ENCODE measurements around the gene MYDGF.

Gene MYDGF

GRCh38 chr19:4673726-4674125 is 3.6 kb upstream of the MYDGF start:
- no peak for DNase-seq

DNA sequence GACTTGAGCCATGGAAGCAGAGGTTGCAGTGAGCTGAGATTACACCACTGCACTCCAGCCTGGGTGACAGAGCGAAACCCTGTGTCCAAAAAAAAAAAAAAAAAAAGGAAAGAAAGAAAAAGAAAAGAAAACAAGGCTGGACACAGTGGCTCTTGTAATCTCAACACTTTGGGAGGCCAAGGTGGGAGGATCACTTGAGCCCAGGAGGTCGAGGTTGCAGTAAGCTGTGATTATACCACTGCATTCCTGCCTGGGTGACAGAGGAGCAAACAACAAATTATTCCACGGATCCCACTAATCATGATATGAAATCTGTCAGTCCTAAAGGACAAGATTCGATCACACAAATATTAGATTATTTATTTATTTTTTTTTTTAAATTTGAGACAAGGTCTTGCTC is 3.1 kb upstream of the MYDGF start:
- DNase-seq = no peak

GRCh38 chr19:4671185-4671851 is 1.2 kb upstream of the MYDGF start:
- DNase-seq = no peak

GRCh38 chr19:4664642-4665041 is 5.5 kb downstream of the MYDGF start:
- DNase-seq = no peak

- DNase-seq = no peak
These were observed 7.3 kb downstream of the MYDGF start for GRCh38 chr19:4662812-4663211.

GRCh38 chr19:4662020-4662695 is 8.0 kb downstream of the MYDGF start:
- no peak for DNase-seq

GRCh38 chr19:4660993-4661392 is 9.1 kb downstream of the MYDGF start:
- DNase-seq = no peak

- no peak for DNase-seq
These were observed 9.9 kb downstream of the MYDGF start for GRCh38 chr19:4660181-4660791.

DNA sequence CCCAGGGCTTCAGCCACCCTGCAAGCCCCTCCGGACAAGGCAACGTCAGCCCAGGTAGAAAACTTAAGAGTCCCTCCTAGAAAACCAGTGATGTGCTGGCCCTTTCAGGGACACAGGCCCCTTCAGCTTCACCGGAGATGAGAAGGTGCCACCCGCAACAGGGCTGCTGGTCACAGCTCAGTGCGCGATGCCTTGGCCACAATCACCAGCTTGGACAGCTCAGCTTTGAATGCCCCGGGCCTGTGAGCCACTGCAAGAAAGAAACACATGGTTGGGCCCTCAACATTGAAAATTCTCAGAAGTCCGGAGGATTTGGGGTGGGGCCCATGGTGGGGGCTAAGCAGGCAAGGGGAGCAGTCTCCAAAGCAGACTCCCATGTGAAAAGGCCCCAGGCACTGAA is 12.3 kb downstream of the MYDGF start:
- DNase-seq = no peak

DNA sequence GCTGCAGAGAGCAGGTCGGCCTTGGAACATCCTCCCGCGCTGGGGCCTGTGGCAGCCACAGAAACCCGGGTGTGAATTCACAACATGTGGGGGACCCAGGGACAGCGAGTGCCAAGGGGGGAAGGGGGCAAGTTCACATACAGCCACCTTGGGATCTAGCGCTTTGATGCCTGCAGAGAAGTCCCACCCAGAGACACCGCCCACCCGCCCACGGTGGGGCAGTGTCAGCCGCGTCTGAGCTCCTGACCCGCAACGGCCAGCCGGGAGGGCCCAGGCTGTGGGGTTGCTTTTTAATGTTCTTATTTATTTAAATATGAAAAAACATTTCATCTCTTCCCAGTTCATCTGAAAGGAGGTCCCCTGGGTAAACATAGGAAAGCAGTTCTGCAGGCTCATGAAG is 12.9 kb downstream of the MYDGF start:
- no peak for DNase-seq

- DNase-seq = no peak
These were observed 14.0 kb downstream of the MYDGF start for GRCh38 chr19:4656102-4656501.

GRCh38 chr19:4654437-4655361 is 15.4 kb downstream of the MYDGF start:
- no peak for DNase-seq

DNA sequence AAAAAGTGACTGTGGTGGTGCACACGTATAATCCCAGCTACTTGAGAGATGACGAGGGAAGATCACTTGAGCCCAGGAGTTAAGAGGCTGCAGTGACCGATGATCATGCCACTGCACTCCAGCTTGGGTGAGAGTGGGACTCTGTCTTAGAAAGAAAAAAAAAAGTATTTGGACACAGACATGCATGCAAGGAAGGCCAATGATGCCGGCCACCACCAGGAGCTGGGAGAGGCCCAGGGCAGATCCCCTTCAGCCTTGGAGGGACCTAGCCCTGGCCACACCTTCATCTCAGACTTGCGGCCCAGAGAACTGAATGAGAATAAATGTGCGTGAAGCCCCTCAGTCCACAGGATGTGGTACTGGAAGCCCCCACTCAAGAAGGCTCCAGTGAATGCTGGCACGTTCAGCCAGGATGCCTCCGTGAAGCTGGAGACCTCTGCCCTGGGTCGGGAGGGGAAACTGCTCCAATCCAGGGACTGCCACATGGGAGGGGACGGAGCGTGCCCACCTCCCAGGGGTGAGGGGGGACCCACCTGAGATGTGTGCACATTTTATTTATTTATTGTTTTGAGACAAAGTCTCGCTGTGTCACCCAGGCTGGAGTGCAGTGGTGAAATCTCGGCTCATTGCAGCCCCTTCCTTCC is 16.2 kb downstream of the MYDGF start:
- DNase-seq = no peak

GRCh38 chr19:4652075-4652474 is 18.1 kb downstream of the MYDGF start:
- DNase-seq = no peak

- no peak for DNase-seq
These were observed 20.0 kb downstream of the MYDGF start for GRCh38 chr19:4650159-4650558.

DNA sequence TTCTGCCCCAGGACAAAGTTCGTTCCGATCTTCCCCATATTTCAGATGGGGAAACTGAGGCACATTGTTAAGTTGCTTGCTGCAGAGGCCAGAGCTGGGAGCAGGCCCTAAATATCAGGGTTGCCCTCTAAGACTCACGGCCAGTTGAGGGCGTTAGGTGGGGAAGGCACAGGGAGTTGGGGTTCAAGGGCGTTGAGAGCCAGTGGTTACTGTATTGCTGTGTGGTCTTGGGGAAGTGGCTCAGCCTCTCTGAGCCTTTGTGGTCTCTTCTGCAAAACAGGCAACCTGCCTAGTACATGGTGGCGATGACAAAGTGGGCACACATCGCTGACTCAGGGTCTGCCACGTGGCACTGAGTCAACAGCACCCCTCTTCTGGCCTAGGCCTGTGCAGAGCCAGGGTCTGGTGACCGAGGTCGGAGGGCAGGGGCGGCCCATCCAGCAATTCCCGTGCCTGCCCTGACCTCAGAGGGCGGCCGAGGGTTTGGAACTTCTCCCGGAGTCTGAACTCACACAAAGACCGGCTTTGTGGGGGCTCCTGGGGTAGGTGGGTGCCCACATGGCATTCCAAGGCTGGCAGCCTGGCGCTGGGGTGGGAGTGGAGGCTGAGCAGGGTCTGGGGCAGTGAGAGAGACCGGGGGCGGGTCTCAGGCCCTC is 20.6 kb downstream of the MYDGF start:
- DNase-seq = no peak

DNA sequence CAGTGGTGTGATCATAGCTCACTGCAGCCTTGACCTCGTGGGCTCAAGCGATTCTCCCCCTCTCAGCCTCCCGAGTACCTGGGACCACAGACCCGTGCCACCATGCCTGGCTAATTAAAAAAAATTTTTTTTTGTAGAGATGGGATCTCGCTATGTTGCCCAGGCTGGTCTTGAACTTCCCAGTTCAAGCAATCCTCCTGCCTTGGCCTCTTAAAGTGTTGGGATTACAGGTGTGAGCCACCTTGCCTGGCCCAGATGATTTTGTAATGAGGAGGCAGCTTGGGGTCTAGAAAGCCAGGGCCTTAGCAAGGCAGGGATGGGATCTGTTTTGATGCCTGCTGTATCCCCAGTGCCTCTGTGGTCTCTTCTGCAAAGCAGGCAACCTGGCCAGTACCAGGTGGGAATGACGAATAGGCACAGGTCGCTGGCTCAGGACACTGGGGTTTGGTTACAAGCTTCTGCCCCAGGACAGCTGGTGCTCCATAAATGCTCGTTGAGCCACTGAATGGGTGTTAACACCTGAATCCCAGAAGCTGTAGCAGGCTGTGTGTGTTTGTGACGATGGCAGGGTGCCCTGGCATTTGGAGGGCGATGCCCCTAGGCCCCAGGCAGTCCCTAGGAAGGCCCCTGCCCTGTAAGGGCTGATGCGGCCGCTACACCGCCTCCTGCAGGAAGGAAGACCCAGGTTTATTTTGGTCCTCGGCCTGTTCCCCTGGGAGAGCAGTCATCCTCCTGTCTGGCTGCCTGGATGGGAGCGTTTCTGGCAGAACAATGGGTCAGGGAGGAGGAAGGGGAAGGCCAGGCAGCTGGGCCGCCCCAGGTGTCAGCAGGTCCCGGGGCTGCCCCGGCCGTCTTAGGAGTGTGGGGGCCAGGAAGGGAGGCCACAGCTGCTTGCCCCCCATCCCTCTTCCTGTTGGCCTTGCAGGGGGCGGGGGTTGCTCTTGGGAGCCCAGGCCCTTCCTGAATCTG is 22.2 kb downstream of the MYDGF start:
- DNase-seq = peak; percentile 83

DNA sequence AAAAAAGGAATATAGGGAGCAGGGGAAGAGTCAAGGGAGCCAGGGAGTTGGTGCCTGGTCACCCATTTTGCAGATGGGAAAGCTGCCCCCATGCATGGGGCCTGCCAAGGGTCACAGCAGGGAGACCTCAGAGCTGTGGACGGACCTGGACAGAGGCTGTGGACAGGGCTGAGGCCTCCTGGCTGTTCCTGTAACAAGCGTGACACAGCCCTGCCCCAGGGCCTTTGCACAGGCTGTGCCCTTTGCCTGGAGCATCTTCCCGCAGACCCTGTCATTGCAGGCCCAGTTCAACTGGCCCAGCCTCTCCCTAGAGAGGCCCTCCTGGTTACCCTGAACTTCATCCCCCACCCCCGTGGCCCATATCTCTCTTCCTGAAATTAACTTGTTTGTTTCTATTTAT is 24.4 kb downstream of the MYDGF start:
- no peak for DNase-seq

GRCh38 chr19:4642625-4643024 is 27.5 kb downstream of the MYDGF start:
- no peak for DNase-seq

DNA sequence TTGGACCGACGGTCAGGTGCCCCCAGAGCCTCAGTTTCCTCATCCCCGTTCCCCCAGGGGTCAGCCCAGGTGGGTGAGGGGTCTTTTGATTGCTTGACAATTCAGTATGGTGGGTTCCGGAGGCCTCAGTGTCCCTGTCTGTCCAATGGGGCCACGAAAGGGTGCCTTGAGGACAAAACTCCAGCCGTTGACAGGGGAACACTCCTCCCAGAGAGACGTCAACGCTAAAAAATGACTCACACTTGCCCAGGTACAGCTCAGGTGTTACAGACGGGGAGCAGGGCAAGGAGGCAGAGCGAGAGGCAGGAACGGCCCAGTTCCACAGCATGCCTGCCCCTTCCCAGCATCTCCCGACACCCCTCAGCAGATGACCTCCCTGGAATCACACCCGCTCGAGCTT is 29.0 kb downstream of the MYDGF start:
- DNase-seq = no peak
